Parietal lobe (tissue), 1 donor: ENCODE results near the gene EPHX1. TPM values are rescaled to one million over a fixed set of nuclear protein-coding genes. Genes with fewer than 3 reads are reported as not detected.

Experiments
- total RNA-seq: library from RNA; depleted of rRNA; stranded (reverse); fragments of >200 nt; gene quantifications from one replicate; pipeline ENCODE4 v1.2.3, GENCODE V29; 2014

Gene EPHX1
- 9.4 TPM for total RNA-seq

GRCh38 chr1:225809842-225810578 lies at the start of gene EPHX1:
EPHX1 (plus strand) TSS chr1:225810124; CDS start chr1:225828730, 18,606 bp downstream.

DNA sequence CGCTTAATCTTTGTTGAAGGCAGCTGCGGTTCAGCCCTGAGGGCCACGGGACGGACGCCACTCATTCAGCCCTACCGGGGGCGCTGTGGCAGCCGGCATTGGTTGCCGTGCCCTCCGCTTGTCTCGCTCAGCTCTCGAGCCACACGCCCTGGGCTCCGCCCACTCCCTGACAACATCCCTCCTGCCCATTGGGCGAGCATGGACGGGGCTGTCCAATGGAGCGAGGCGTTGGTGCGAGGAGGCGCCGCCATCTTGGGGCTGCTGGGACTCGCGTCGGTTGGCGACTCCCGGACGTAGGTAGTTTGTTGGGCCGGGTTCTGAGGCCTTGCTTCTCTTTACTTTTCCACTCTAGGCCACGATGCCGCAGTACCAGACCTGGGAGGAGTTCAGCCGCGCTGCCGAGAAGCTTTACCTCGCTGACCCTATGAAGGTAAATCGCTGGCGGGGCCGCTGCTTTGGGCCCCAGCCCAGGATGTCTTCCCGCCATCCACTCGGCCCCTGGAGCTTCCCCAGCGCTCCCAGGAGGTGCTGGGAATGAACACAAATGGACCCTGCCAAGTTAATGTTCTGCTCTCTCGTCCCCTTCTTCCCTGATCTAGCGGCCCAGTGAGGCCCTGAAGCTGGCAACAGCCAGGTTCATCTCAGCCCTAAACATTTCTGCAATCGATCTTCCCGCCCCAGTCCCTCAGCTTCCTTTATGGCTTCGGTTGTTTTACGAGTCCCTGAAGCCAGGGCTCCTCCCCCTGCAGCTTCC lies 32.2 kb upstream of the EPHX1 start, which contains the start of gene SRP9:
SRP9 (plus strand) TSS at position 244 of the 754 bp plus-strand sequence; CDS start at position 359, 115 bp downstream.

DNA sequence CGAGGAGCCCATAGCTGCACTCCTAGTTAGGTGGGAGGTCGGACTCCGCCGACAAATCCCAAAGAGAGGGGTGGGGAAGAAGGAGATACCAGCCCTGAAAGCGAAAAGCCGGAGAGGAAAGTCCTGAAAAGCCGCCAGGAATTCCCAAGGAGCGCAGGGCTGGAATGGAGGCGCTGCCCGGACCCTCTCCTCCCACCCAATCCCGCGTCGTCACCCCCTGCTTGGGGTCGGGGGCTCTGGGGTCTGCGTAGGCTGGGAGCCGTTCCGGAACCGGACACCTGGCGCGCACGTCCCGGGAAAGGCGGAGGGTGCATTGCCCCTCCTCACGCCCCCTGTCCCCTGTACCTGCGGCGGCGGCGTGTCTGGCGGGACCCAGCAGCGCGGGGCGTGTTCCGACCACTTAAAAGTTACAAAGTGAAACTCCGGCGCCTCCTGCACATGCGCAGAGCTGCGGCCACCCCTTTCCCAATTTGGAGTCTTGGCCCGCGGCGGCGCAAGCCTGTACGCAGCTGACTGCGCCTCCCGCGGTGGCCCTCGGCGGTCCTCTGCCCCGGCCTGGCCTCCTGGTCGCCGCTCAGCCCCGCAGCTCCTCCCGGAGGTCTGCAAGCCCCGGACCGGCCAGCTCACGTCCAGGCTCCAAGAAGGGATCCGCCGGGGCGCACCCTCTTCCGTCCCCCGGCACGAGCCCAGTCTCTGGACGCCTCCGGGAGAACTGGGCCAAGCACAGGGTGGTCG lies 72.2 kb downstream of the EPHX1 start, which contains the start of gene TMEM63A:
TMEM63A (minus strand) TSS at position 422 of the 735 bp plus-strand sequence. CDS start 4,800 bp downstream, outside the sequence.

GRCh38 chr1:225888898-225889601 lies 79.1 kb downstream of the EPHX1 start, which contains the start of gene LEFTY1:
LEFTY1 (minus strand) TSS chr1:225889146; CDS start chr1:225889066, 80 bp downstream.

Other genes with a start within 250 kb of the EPHX1 start
- gene ENAH, start 157.0 kb upstream of the EPHX1 start, total RNA-seq, result 109 TPM
- 262 TPM for gene SRP9, start 32.3 kb upstream of the EPHX1 start, total RNA-seq
- 4.4 TPM for gene TMEM63A, start 72.3 kb downstream of the EPHX1 start, total RNA-seq
- not detected for gene LEFTY1, start 79.0 kb downstream of the EPHX1 start, total RNA-seq
- gene PYCR2, start 114.1 kb downstream of the EPHX1 start, total RNA-seq, result 21.9 TPM
- gene LEFTY2, start 131.1 kb downstream of the EPHX1 start, total RNA-seq, result not detected
- 21.9 TPM for gene SDE2, start 189.2 kb downstream of the EPHX1 start, total RNA-seq